ENCODE data around the gene PAK1IP1. TPM values are rescaled to one million over a fixed set of nuclear protein-coding genes. Genes with fewer than 3 reads are reported as not detected.

The PAK1IP1 gene, protein sequence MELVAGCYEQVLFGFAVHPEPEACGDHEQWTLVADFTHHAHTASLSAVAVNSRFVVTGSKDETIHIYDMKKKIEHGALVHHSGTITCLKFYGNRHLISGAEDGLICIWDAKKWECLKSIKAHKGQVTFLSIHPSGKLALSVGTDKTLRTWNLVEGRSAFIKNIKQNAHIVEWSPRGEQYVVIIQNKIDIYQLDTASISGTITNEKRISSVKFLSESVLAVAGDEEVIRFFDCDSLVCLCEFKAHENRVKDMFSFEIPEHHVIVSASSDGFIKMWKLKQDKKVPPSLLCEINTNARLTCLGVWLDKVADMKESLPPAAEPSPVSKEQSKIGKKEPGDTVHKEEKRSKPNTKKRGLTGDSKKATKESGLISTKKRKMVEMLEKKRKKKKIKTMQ
- 22.2 and 33.3 TPM in 2 replicates for total RNA-seq

DNA sequence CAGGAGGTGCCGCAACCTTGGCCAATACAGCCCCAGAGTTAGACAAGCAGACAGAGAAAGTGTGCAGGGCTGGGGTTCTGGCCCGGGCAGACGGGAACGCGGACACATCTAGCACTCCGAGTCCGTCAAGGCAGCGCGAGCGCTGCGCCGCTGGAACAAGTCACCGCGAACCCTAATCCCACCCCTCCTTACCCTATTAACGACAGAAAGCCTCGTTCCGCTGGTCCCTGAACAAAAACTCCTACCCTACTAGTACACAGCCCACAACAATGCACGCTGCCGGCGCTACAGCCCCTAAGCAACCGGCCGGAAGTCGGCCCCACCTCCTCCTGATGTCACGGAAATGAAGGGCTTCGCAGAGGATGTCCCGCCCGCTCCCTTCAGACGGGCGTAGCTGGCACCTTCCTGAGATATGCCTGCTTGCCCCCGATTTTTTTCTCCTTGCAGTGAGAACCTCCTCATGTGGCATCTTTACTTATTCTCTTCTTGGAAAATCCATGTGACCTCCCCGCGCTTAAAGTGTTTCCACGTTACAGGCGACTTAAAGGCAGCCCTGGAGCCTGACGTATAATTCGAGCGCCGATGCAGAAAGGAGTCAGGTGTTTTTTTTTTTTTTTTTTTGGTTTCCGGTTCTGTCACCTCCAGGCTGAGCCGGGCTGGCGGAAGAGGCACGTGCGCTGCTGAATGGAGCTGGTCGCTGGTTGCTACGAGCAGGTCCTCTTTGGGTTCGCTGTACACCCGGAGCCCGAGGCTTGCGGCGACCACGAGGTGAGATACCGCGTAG lies at the start of gene PAK1IP1, which contains the start of gene C6orf52:
TSS of gene PAK1IP1 (plus strand) at position 671 of the 784 bp plus-strand sequence. CDS start at position 685, 14 bp downstream.
TSS of gene C6orf52 (minus strand) at position 315 of the 784 bp plus-strand sequence. CDS start 7,066 bp downstream, outside the sequence.

DNA sequence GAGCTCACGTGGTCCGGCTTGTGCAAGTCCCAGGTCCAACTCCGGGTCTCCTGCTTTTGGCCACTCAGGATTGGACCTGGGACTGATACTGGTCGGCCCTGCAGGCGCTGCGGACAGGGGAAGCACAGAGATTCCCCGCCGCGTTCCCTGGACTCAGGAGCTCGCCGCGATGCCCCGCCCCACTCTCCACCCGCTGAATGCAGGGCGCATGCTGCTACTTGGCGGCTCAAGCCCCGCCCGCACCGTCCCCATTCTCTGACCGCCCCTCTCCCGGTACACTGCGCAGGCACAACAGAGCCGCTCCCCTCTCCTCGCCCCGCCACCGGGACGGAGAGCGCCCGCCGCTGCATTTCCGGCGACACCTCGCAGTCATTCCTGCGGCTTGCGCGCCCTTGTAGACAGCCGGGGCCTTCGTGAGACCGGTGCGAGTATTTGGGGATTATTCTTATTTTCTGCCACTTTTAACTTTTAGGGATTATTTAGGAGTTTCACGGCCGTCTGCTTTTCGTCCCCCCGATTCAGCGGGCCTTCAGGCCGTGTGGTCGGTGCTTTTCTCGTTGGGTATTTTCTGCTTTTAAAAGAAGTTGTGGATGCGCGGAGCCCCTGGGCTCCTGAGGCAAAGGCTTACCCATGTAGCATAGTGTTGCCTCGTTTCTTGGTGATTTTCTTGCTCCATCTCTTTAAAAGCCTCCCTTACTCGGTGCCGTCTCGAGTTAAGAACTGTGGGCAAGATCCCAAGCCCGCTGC lies 28.2 kb downstream of the PAK1IP1 start, which contains the start of gene TMEM14C:
TSS of gene TMEM14C (plus strand) at position 251 of the 747 bp plus-strand sequence. CDS start 1,544 bp downstream, outside the sequence.

DNA sequence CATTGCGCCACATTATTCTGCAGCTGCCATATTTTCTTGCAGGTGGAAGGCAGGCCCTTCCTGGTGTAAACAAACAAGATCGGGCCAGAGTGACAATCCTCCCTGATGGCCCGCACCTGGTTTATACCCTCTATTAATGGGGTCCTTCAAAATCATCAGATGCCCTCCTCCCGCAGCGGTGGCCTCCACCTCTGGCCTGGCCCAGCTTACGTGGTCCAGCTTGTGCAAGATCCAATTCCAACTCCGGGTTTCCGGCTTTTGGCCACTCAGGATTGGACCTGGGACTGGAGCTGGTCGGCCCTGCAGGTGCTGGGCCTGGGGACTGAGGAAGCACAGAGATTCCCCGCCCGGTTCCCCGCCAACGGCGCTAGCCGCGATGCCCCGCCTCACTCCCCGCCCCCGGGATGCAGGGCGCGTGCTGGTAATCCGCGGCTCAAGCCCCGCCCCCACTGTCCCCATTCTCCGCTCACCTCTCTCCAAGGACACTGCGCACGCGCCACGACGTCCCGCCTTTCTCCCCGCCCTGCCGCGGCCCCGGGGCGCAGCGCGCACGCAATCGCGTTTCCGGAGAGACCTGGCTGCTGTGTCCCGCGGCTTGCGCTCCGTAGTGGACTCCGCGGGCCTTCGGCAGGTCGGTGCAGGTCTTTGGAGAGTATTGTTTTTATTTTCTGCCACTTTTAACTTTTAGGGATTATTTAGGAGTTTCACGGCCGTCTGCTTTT lies 52.6 kb downstream of the PAK1IP1 start, which contains the start of gene TMEM14B:
TSS of gene TMEM14B (plus strand) at position 555 of the 722 bp plus-strand sequence. CDS start 1,441 bp downstream, outside the sequence.

Other genes with a start within 250 kb of the PAK1IP1 start
- 0.12 and 0.22 TPM in 2 replicates for gene GCNT2, start 173.6 kb upstream of the PAK1IP1 start, total RNA-seq
- 1.00 and 1.5 TPM in 2 replicates for gene C6orf52, start 356 bp upstream of the PAK1IP1 start, total RNA-seq
- gene TMEM14C, start 28.1 kb downstream of the PAK1IP1 start, total RNA-seq = 89.1 and 133 TPM in 2 replicates
- gene TMEM14B, start 52.8 kb downstream of the PAK1IP1 start, total RNA-seq = 69.5 and 104 TPM in 2 replicates
- gene MAK, start 143.6 kb downstream of the PAK1IP1 start, total RNA-seq = not detected in 2 replicates
- not detected in 2 replicates for gene GCM2, start 187.1 kb downstream of the PAK1IP1 start, total RNA-seq
- not detected in 2 replicates for gene SYCP2L, start 192.1 kb downstream of the PAK1IP1 start, total RNA-seq

All from uterine smooth muscle cell (primary cell).